Activated CD8-positive, alpha-beta T cell treated with anti-CD3 and anti-CD28 coated beads for 36 hours (primary cell): Measurements from ENCODE around the gene ARPC2. TPM values are rescaled to one million over a fixed set of nuclear protein-coding genes. Genes with fewer than 3 reads are reported as not detected.

Experiments
- ATAC-seq: fragments of 200-7000 bp; cut with Tn5 transposase; one replicate; pipeline ENCODE4 v1.10.0; 2021; ENCODE audit warnings: mild to moderate bottlenecking, moderate library complexity
- CTCF ChIA-PET: fragments of 350-600 bp; sonication (Branson Sonifier 250); formaldehyde crosslinking; loops from one replicate; lab custom pipeline; 2021; ENCODE audit warnings: antibody characterized with exemption; lab: Charles Lee
- POLR2A ChIA-PET: fragments of 350-600 bp; sonication (Branson Sonifier 250); formaldehyde crosslinking; loops from one replicate; lab custom pipeline; 2021; ENCODE audit warnings: antibody characterized with exemption; lab: Charles Lee
- DNase-seq: peaks from one replicate; pipeline ENCODE4 v3.0.0-alpha.2; 2020
- H3K27ac Mint-ChIP-seq: one replicate; pipeline ENCODE4 v1.8.0; 2021; ENCODE audit warnings: mild to moderate bottlenecking, mixed read lengths
- H3K27me3 Mint-ChIP-seq: one replicate; pipeline ENCODE4 v1.8.0; 2021; ENCODE audit warnings: mixed read lengths
- H3K36me3 Mint-ChIP-seq: one replicate; pipeline ENCODE4 v1.8.0; 2021; ENCODE audit warnings: low read depth, mixed read lengths
- H3K4me1 Mint-ChIP-seq: one replicate; pipeline ENCODE4 v1.8.0; 2021; ENCODE audit warnings: low read depth, mixed read lengths
- H3K4me3 Mint-ChIP-seq: one replicate; pipeline ENCODE4 v1.8.0; 2021; ENCODE audit warnings: mild to moderate bottlenecking, moderate library complexity, mixed read lengths
- H3K9me3 Mint-ChIP-seq: one replicate; pipeline ENCODE4 v1.8.0; 2021; ENCODE audit warnings: mixed read lengths
- CTCF ChIP-seq: fragments of 200-600 bp; IDR thresholded peaks from one replicate; pipeline ENCODE4 v1.8.0; 2022; ENCODE audit warnings: antibody characterized with exemption, mild to moderate bottlenecking
- intact Hi-C: fragments of 100-400 bp; cut with micrococcal nuclease; formaldehyde crosslinking; loops from one replicate; pipeline ENCODE4 v1.10.0; 2022
- total RNA-seq, 2 experiments: library from RNA; stranded (reverse); gene quantifications; one replicate each; pipeline ENCODE4 v1.2.3, GENCODE V29; 2021

ARPC2 gene
- total RNA-seq, 2 experiments from 2014 or later, result 636 to 644 TPM

DNA sequence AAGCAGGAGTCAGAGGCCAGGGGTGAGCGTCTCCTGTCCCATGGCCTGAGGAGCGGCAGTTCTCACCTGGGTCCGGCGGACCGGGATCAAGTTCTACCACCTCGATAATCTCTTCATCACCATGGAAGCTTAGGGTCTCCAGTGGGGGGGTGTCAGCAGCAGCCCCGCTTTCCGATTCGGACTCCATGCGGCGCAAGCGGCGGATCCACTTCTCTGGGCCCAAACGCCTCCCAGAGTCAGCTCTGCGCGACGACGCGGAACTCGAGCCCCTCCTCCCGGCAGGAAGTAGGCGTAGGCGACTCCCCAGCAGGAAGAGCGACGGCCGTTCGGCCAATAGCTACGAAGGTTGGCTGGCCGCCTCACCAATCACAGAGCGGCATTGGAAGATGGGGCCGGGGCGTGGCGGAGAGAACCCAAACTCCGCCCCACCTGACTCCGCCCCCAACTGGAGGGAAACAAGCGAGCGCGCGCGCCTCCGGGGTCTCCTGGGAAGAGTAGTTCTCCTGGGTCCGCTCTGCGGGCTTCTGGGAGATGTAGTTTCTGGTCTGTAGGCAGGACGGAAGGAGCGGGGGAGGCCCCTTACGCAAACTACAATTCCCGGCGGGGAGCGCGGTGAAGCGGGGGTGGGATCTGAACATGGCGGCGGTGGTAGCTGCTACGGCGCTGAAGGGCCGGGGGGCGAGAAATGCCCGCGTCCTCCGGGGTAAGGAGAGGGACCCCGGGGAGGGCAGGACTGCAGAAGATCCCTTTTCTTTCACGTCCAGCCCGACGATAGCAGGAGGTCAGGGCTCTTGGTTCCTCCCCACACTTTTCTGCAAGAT is 53.1 kb downstream of the ARPC2 start, which contains the start of the genes AAMP and PNKD:
Gene AAMP, minus strand, starts transcription at position 238 of the 821 bp plus-strand sequence. Its CDS starts 51 bp downstream, at position 187.
Gene PNKD, plus strand, starts transcription at position 620 of the 821 bp plus-strand sequence. Its CDS starts 17 bp downstream, at position 637.
- H3K9me3 Mint-ChIP-seq, result no peaks in the 10 kb centered on the region

GRCh38 chr2:218270721-218271486 is 53.9 kb downstream of the ARPC2 start:
- Mint-ChIP-seq H3K9me3 (no peaks in the 10 kb centered on the region), H3K27me3 (no peaks in the 10 kb centered on the region), H3K4me3 (peak overlapping the region; percentile 84), H3K27ac (peak overlapping the region; percentile 93), H3K36me3 (peaks cover 33% of the 10 kb centered on the region), H3K4me1 (peaks cover 32% of the 10 kb centered on the region)
- ATAC-seq (no peak), DNase-seq (no peak)
- ChIA-PET POLR2A (interaction anchor here (0.6 to 9.4 kb wide), 16 partner anchors 10 to 221 kb away, joined by 3 to 97 read pairs (median 5); partner anchors contain the start of genes ARPC2, CXCR1 and GPBAR1), CTCF (interaction anchor here (0.7 to 8.2 kb wide), 25 partner anchors 11 to 157 kb away, joined by 3 to 161 read pairs (median 4); partner anchors contain the start of genes CATIP, GPBAR1 and TMBIM1)
- intact Hi-C loops, result no loop called here
- TF ChIP-seq CTCF, result no peak

More for the DNA sequence above, 53.1 kb downstream of the ARPC2 start, which contains the start of the genes AAMP and PNKD:
- H3K27me3 Mint-ChIP-seq, result no peaks in the 10 kb centered on the region
- H3K4me3 Mint-ChIP-seq, result peak within 1 kb of the TSS; percentile 84
- H3K36me3 Mint-ChIP-seq, result peaks cover 34% of the 10 kb centered on the region
- ATAC-seq (peak; percentile 93), DNase-seq (peak; percentile 100)
- H3K4me1 Mint-ChIP-seq, result peaks cover 35% of the 10 kb centered on the region
- CTCF ChIA-PET, result interaction anchor here (0.7 to 8.2 kb wide), 15 partner anchors 10 to 125 kb away, joined by 3 to 161 read pairs (median 6); partner anchors contain the start of genes CATIP, GPBAR1 and TMBIM1
- POLR2A ChIA-PET, result interaction anchor here (0.7 to 9.4 kb wide), 16 partner anchors 10 to 135 kb away, joined by 3 to 97 read pairs (median 5); partner anchors contain the start of genes ARPC2, CXCR1 and GPBAR1
- H3K27ac Mint-ChIP-seq, result peak within 1 kb of the TSS; percentile 93
- TF ChIP-seq CTCF, result no peak
- intact Hi-C loops, result no loop called here

DNA sequence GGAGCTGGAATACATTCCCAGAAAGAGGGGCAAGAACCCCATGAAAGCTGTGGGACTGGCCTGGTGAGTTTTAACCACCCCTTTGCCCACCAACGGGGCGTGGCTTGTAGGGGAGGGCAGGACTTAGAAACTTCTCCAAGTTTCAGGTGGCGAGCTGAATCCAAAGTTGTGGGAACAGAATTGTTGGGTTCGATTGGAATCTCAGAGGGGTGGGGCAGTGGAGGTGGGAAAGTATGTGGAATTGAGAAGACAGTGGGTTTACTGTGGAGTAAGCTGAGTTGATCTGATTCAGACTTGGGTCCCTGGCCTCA is 54.5 kb downstream of the ARPC2 start:
- intact Hi-C loops, result no loop called here
- Mint-ChIP-seq H3K36me3 (peaks cover 33% of the 10 kb centered on the region), H3K27me3 (no peaks in the 10 kb centered on the region), H3K4me3 (peak overlapping the region; percentile 84), H3K9me3 (no peaks in the 10 kb centered on the region), H3K27ac (peak overlapping the region; percentile 93), H3K4me1 (peaks cover 32% of the 10 kb centered on the region)
- POLR2A ChIA-PET, result interaction anchor here (0.6 to 9.4 kb wide), 10 partner anchors 11 to 221 kb away, joined by 3 to 97 read pairs (median 5); partner anchors contain the start of genes ARPC2 and GPBAR1
- no peak for DNase-seq
- CTCF ChIA-PET, result interaction anchor here (0.9 to 8.2 kb wide), 20 partner anchors 13 to 377 kb away, joined by 3 to 161 read pairs (median 4); partner anchors contain the start of genes CATIP and TMBIM1
- ATAC-seq, result no peak
- TF ChIP-seq CTCF, result no peak

DNA sequence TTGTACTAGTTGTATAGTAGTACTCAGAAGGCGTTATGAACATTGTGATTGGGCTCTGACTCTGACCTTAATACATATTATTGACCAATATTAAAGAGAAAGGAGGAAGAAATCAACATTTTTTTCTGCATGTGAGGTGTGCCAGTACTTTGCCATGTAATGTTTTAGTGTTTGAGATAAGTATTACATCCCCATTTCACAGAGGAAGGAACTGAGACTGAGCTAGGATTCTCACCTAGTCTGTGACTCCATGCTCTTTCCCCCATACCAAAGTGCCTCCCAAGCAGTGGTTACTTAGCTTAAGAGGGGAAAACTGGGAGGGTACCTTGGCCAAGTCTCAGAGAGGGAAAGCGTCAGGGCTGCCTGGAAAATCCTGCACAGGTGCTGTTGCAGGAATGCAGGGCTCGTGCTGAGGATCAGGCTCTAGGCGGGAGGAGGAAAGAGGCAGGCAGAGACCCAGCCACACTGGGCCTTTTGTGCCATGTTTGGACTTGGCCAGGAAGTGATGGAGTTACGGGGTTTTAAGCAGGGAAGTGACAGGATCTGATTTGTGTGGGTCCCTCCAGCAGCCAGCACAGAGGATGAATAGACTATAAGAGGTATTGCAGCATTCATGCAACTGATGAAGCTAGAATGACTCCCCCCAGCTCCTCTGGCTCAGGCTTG is 55.0 kb downstream of the ARPC2 start:
- intact Hi-C loops, result loop anchor here (2.0 kb wide), 1 partner anchor 15 kb away; no protein-coding TSS in a partner anchor
- peaks cover 31% of the 10 kb centered on the region for H3K4me1 Mint-ChIP-seq
- POLR2A ChIA-PET, result interaction anchor here (0.6 to 9.4 kb wide), 8 partner anchors 12 to 220 kb away, joined by 3 to 97 read pairs (median 4); partner anchors contain the start of gene GPBAR1
- H3K9me3 Mint-ChIP-seq, result no peaks in the 10 kb centered on the region
- H3K27ac Mint-ChIP-seq, result peak overlapping the region; percentile 51
- CTCF ChIA-PET, result interaction anchor here (0.9 to 8.2 kb wide), 20 partner anchors 12 to 377 kb away, joined by 3 to 161 read pairs (median 4); partner anchors contain the start of genes CATIP and TMBIM1
- TF ChIP-seq CTCF, result no peak
- peaks cover 30% of the 10 kb centered on the region for H3K36me3 Mint-ChIP-seq
- DNase-seq (no peak), ATAC-seq (no peak)
- no peaks in the 10 kb centered on the region for H3K27me3 Mint-ChIP-seq
- peak overlapping the region; percentile 84 for H3K4me3 Mint-ChIP-seq
